Esophagus squamous epithelium (tissue), 4 donors: ENCODE results near the gene CPNE5.

Source experiments
- POLR2A ChIP-seq, 4 donors: fragments of 450-650 bp; IDR thresholded peaks; one replicate each; pipeline ENCODE4 v1.6.1; 2017; ENCODE audit warnings: antibody characterized with exemption in 4 of 4, mild to moderate bottlenecking in 4 of 4, moderate library complexity in 3 of 4
- TF ChIP-seq, protein P1 (sequence below), 6 experiments: fragments of 450-650 bp in 4 of 6; fragments of 200-600 bp in 2 of 6; sonication (generic) in 2 of 6; IDR thresholded peaks; one replicate each; pipeline ENCODE4 v1.5.1; 2016 to 2019; ENCODE audit warnings: antibody characterized with exemption in 6 of 6, mild to moderate bottlenecking in 4 of 6, moderate library complexity in 4 of 6

GRCh38 chr6:36853325-36853724 lies 14.1 kb upstream of the CPNE5 start:
- TF ChIP-seq, protein P1, sequence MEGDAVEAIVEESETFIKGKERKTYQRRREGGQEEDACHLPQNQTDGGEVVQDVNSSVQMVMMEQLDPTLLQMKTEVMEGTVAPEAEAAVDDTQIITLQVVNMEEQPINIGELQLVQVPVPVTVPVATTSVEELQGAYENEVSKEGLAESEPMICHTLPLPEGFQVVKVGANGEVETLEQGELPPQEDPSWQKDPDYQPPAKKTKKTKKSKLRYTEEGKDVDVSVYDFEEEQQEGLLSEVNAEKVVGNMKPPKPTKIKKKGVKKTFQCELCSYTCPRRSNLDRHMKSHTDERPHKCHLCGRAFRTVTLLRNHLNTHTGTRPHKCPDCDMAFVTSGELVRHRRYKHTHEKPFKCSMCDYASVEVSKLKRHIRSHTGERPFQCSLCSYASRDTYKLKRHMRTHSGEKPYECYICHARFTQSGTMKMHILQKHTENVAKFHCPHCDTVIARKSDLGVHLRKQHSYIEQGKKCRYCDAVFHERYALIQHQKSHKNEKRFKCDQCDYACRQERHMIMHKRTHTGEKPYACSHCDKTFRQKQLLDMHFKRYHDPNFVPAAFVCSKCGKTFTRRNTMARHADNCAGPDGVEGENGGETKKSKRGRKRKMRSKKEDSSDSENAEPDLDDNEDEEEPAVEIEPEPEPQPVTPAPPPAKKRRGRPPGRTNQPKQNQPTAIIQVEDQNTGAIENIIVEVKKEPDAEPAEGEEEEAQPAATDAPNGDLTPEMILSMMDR (IDR thresholded peaks at IDR 0.05): no peak
- TF ChIP-seq POLR2A (IDR thresholded peaks at IDR 0.05): no peak
